ENCODE measurements around the gene RAD1.

- no peak for TF ChIP-seq CTCF (conservative IDR thresholded peaks at IDR 0.05 in 1 of 2, IDR thresholded peaks at IDR 0.05 in 1 of 2; ENCODE audit: extremely low read depth in 1 of 2, insufficient read depth in 1 of 2, low read depth in 1 of 2, low read length in 2 of 2)
- TF ChIP-seq EZH2 (IDR thresholded peaks at IDR 0.05; ENCODE audit: borderline replicate concordance, low read length), result no peak
These were observed 17.7 kb downstream of the RAD1 start for GRCh38 chr5:34897646-34898045.

Measured in mammary epithelial cell (primary cell).